ENCODE data around the gene DNAJB8. TPM values are rescaled to one million over a fixed set of nuclear protein-coding genes. Genes with fewer than 3 reads are reported as not detected.

Gene DNAJB8
- total and polyA plus RNA-seq, 4 experiments from 2014 or later = not detected

- H3K36me3 ChIP-seq (ENCODE audit: insufficient read depth, low read length) = no peaks in the 10 kb centered on the region
- no peaks in the 10 kb centered on the region for H3K4me1 ChIP-seq (ENCODE audit: insufficient read depth, low read length)
- H3K9me3 ChIP-seq (ENCODE audit: control insufficient read depth in 1 of 2, low read length in 2 of 2) = no peaks in the 10 kb centered on the region
- no peaks in the 10 kb centered on the region for H3K36me3 Mint-ChIP-seq
- DNase-seq = no peak
- H3K4me3 ChIP-seq (ENCODE audit: low read length in 2 of 2) = no peak overlapping the region
- no peak overlapping the region for H3K27ac ChIP-seq (ENCODE audit: low read depth, low read length)
- H3K27me3 ChIP-seq (ENCODE audit: insufficient read depth, low read length) = no peaks in the 10 kb centered on the region
- no peak overlapping the region for H3K27ac Mint-ChIP-seq
- H3K4me3 Mint-ChIP-seq = no peak overlapping the region
- POLR2A ChIA-PET (ENCODE audit: partially characterized antibody) = no interaction called here
- H3K9me3 Mint-ChIP-seq = no peaks in the 10 kb centered on the region
- peaks cover 6 to 26% of the 10 kb centered on the region in 2 donors for H3K27me3 Mint-ChIP-seq
- peaks cover 6 to 9% (median 8%) of the 10 kb centered on the region in 4 donors for H3K4me1 Mint-ChIP-seq
- intact Hi-C loops (cut with micrococcal nuclease) = no loop called here
- CTCF ChIA-PET (ENCODE audit: partially characterized antibody) = no interaction called here
Observed at GRCh38 chr3:128471110-128471509, 4.4 kb upstream of the DNAJB8 start.

- Mint-ChIP-seq H3K4me3 (no peak overlapping the region), H3K27me3 (peaks cover 7 to 28% of the 10 kb centered on the region in 2 donors), H3K4me1 (peaks cover 6 to 10% (median 8%) of the 10 kb centered on the region in 4 donors), H3K27ac (no peak overlapping the region), H3K36me3 (no peaks in the 10 kb centered on the region), H3K9me3 (no peaks in the 10 kb centered on the region)
- POLR2A ChIA-PET (ENCODE audit: partially characterized antibody) = no interaction called here
- intact Hi-C loops (cut with micrococcal nuclease) = no loop called here
- Histone ChIP-seq H3K27ac (ENCODE audit: low read depth, low read length) (no peak overlapping the region), H3K9me3 (ENCODE audit: control insufficient read depth in 1 of 2, low read length in 2 of 2) (no peaks in the 10 kb centered on the region), H3K4me3 (ENCODE audit: low read length in 2 of 2) (no peak overlapping the region), H3K36me3 (ENCODE audit: insufficient read depth, low read length) (no peaks in the 10 kb centered on the region), H3K4me1 (ENCODE audit: insufficient read depth, low read length) (no peaks in the 10 kb centered on the region), H3K27me3 (ENCODE audit: insufficient read depth, low read length) (no peaks in the 10 kb centered on the region)
- no peak for DNase-seq
- CTCF ChIA-PET (ENCODE audit: partially characterized antibody) = no interaction called here
Observed at GRCh38 chr3:128470134-128470899, 3.6 kb upstream of the DNAJB8 start.

- peaks cover 6 to 10% (median 8%) of the 10 kb centered on the region in 4 donors for H3K4me1 Mint-ChIP-seq
- no peak overlapping the region for H3K4me3 Mint-ChIP-seq
- H3K36me3 Mint-ChIP-seq = no peaks in the 10 kb centered on the region
- Histone ChIP-seq H3K9me3 (ENCODE audit: control insufficient read depth in 1 of 2, low read length in 2 of 2) (no peaks in the 10 kb centered on the region), H3K4me3 (ENCODE audit: low read length in 2 of 2) (no peak overlapping the region), H3K4me1 (ENCODE audit: insufficient read depth, low read length) (no peaks in the 10 kb centered on the region), H3K27me3 (ENCODE audit: insufficient read depth, low read length) (no peaks in the 10 kb centered on the region), H3K36me3 (ENCODE audit: insufficient read depth, low read length) (no peaks in the 10 kb centered on the region), H3K27ac (ENCODE audit: low read depth, low read length) (no peak overlapping the region)
- no peaks in the 10 kb centered on the region for H3K9me3 Mint-ChIP-seq
- intact Hi-C loops (cut with micrococcal nuclease) = no loop called here
- ChIA-PET POLR2A (ENCODE audit: partially characterized antibody) (no interaction called here), CTCF (ENCODE audit: partially characterized antibody) (no interaction called here)
- no peak for DNase-seq
- H3K27ac Mint-ChIP-seq = no peak overlapping the region
- peaks cover 8 to 25% of the 10 kb centered on the region in 2 donors for H3K27me3 Mint-ChIP-seq
Observed at GRCh38 chr3:128469556-128469955, 2.9 kb upstream of the DNAJB8 start.

GRCh38 chr3:128468791-128469527, 2.3 kb upstream of the DNAJB8 start:
- Mint-ChIP-seq H3K4me1 (peaks cover 6 to 10% (median 8%) of the 10 kb centered on the region in 4 donors), H3K27ac (no peak overlapping the region), H3K4me3 (no peak overlapping the region), H3K36me3 (no peaks in the 10 kb centered on the region), H3K27me3 (peaks cover 8 to 24% of the 10 kb centered on the region in 2 donors), H3K9me3 (no peaks in the 10 kb centered on the region)
- H3K4me3 ChIP-seq (ENCODE audit: low read length in 2 of 2) = no peak overlapping the region
- intact Hi-C loops (cut with micrococcal nuclease) = no loop called here
- H3K27ac ChIP-seq (ENCODE audit: low read depth, low read length) = no peak overlapping the region
- ChIA-PET CTCF (ENCODE audit: partially characterized antibody) (interaction anchor here (1.1 kb wide), 1 partner anchor 42 kb away, joined by 3 read pairs; no protein-coding TSS in a partner anchor), POLR2A (ENCODE audit: partially characterized antibody) (no interaction called here)
- no peaks in the 10 kb centered on the region for H3K4me1 ChIP-seq (ENCODE audit: insufficient read depth, low read length)
- no peak for DNase-seq
- H3K36me3 ChIP-seq (ENCODE audit: insufficient read depth, low read length) = no peaks in the 10 kb centered on the region
- H3K27me3 ChIP-seq (ENCODE audit: insufficient read depth, low read length) = no peaks in the 10 kb centered on the region
- H3K9me3 ChIP-seq (ENCODE audit: control insufficient read depth in 1 of 2, low read length in 2 of 2) = no peaks in the 10 kb centered on the region

- no peaks in the 10 kb centered on the region for H3K27me3 ChIP-seq (ENCODE audit: insufficient read depth, low read length)
- H3K36me3 Mint-ChIP-seq = no peaks in the 10 kb centered on the region
- no peaks in the 10 kb centered on the region for H3K9me3 Mint-ChIP-seq
- POLR2A ChIA-PET (ENCODE audit: partially characterized antibody) = no interaction called here
- no peak overlapping the region for H3K27ac Mint-ChIP-seq
- no peak overlapping the region for H3K4me3 ChIP-seq (ENCODE audit: low read length in 2 of 2)
- no peak overlapping the region for H3K27ac ChIP-seq (ENCODE audit: low read depth, low read length)
- CTCF ChIA-PET (ENCODE audit: partially characterized antibody) = interaction anchor here (1.1 kb wide), 1 partner anchor 41 kb away, joined by 3 read pairs; no protein-coding TSS in a partner anchor
- H3K27me3 Mint-ChIP-seq = peaks cover 8 to 21% of the 10 kb centered on the region in 2 donors
- no peaks in the 10 kb centered on the region for H3K4me1 ChIP-seq (ENCODE audit: insufficient read depth, low read length)
- H3K9me3 ChIP-seq (ENCODE audit: control insufficient read depth in 1 of 2, low read length in 2 of 2) = no peaks in the 10 kb centered on the region
- DNase-seq = no peak
- H3K4me1 Mint-ChIP-seq = peaks cover 6 to 10% (median 8%) of the 10 kb centered on the region in 4 donors
- intact Hi-C loops (cut with micrococcal nuclease) = no loop called here
- H3K36me3 ChIP-seq (ENCODE audit: insufficient read depth, low read length) = no peaks in the 10 kb centered on the region
- no peak overlapping the region for H3K4me3 Mint-ChIP-seq
Observed at GRCh38 chr3:128468285-128468790, 1.6 kb upstream of the DNAJB8 start.

GRCh38 chr3:128464702-128465101, 2.0 kb downstream of the DNAJB8 start:
- Histone ChIP-seq H3K9me3 (ENCODE audit: control insufficient read depth in 1 of 2, low read length in 2 of 2) (no peaks in the 10 kb centered on the region), H3K27ac (ENCODE audit: low read depth, low read length) (no peak overlapping the region), H3K36me3 (ENCODE audit: insufficient read depth, low read length) (no peaks in the 10 kb centered on the region), H3K4me1 (ENCODE audit: insufficient read depth, low read length) (no peaks in the 10 kb centered on the region), H3K27me3 (ENCODE audit: insufficient read depth, low read length) (no peaks in the 10 kb centered on the region), H3K4me3 (ENCODE audit: low read length in 2 of 2) (no peak overlapping the region)
- Mint-ChIP-seq H3K9me3 (no peaks in the 10 kb centered on the region), H3K27me3 (peaks cover 13 to 19% of the 10 kb centered on the region in 2 donors), H3K4me1 (peaks cover 6 to 9% (median 8%) of the 10 kb centered on the region in 4 donors), H3K27ac (peak overlapping the region in 1 of 7 donors; percentile 46), H3K36me3 (no peaks in the 10 kb centered on the region), H3K4me3 (no peak overlapping the region)
- ChIA-PET POLR2A (ENCODE audit: partially characterized antibody) (no interaction called here), CTCF (ENCODE audit: partially characterized antibody) (no interaction called here)
- intact Hi-C loops (cut with micrococcal nuclease) = no loop called here
- no peak for DNase-seq

- Mint-ChIP-seq H3K27ac (peak overlapping the region in 1 of 7 donors; percentile 46), H3K4me1 (peaks cover 6 to 9% (median 8%) of the 10 kb centered on the region in 4 donors)
- H3K27me3 ChIP-seq (ENCODE audit: insufficient read depth, low read length) = no peaks in the 10 kb centered on the region
Observed at GRCh38 chr3:128464188-128464587, 2.5 kb downstream of the DNAJB8 start.

More at GRCh38 chr3:128464188-128464587, 2.5 kb downstream of the DNAJB8 start:
- Histone ChIP-seq H3K9me3 (ENCODE audit: control insufficient read depth in 1 of 2, low read length in 2 of 2) (no peaks in the 10 kb centered on the region), H3K36me3 (ENCODE audit: insufficient read depth, low read length) (no peaks in the 10 kb centered on the region), H3K4me1 (ENCODE audit: insufficient read depth, low read length) (no peaks in the 10 kb centered on the region), H3K27ac (ENCODE audit: low read depth, low read length) (no peak overlapping the region), H3K4me3 (ENCODE audit: low read length in 2 of 2) (no peak overlapping the region)
- H3K4me3 Mint-ChIP-seq = no peak overlapping the region
- no peaks in the 10 kb centered on the region for H3K9me3 Mint-ChIP-seq
- intact Hi-C loops (cut with micrococcal nuclease) = no loop called here
- ChIA-PET POLR2A (ENCODE audit: partially characterized antibody) (no interaction called here), CTCF (ENCODE audit: partially characterized antibody) (interaction anchor here (1.6 kb wide), 1 partner anchor 33 kb away, joined by 4 read pairs; no protein-coding TSS in a partner anchor)
- H3K27me3 Mint-ChIP-seq = peaks cover 13 to 19% of the 10 kb centered on the region in 2 donors
- no peaks in the 10 kb centered on the region for H3K36me3 Mint-ChIP-seq
- no peak for DNase-seq
